Measurements from ENCODE around the gene ACTL8.

ACTL8 gene

DNA sequence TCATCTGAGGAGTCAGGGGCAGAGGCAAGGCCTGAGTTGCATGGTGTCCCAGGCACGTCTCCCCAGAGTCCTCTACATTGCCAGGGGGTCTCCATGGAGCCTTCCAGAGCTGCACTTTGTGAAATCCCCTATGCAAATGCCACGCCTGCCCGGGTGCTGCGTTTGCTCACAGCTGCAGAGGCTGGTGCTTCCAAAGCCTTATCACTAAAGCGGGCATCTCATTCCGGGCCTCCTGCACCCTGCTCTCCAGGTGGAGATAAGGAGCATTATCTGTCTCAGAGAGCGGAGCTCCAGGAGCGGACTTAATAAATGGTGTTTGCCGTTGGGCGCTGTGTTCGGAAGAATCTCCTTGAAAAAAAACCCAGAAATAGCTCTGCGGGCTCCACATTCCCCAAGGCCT, 25.9 kb upstream of the ACTL8 start:
- Histone ChIP-seq H3F3A (ENCODE audit: control insufficient read depth, insufficient read depth) (no peaks in the 10 kb centered on the region), H3K4me2 (ENCODE audit: low read length) (no peak overlapping the region), H3K4me1 (ENCODE audit: control insufficient read depth, low read length) (no peaks in the 10 kb centered on the region), H3K79me2 (ENCODE audit: control insufficient read depth, low read length) (no peaks in the 10 kb centered on the region), H3K9me3 (ENCODE audit: control insufficient read depth, insufficient read depth, low read length) (no peaks in the 10 kb centered on the region), H3K27ac (ENCODE audit: low read depth, low read length) (no peak overlapping the region), H3K27me3 (ENCODE audit: control insufficient read depth, low read length) (no peaks in the 10 kb centered on the region), H3K36me3 (ENCODE audit: control insufficient read depth, low read length) (no peaks in the 10 kb centered on the region), H3K4me3 (ENCODE audit: low read length) (no peak overlapping the region), H4K20me1 (ENCODE audit: control insufficient read depth, insufficient read depth, low read depth, low read length) (no peaks in the 10 kb centered on the region), H3K9me2 (replicated peaks; ENCODE audit: control insufficient read depth, low read length) (no peaks in the 10 kb centered on the region)
- TF ChIP-seq EZH2phosphoT487 (IDR thresholded peaks at IDR 0.05; ENCODE audit: borderline replicate concordance, low read length) (no peak), CTCF (IDR thresholded peaks at IDR 0.05; ENCODE audit: low read depth, low read length, poor library complexity, severe bottlenecking) (no peak)

- no peaks in the 10 kb centered on the region for H3K9me3 ChIP-seq (ENCODE audit: control insufficient read depth, insufficient read depth, low read length)
- TF ChIP-seq EZH2phosphoT487 (IDR thresholded peaks at IDR 0.05; ENCODE audit: borderline replicate concordance, low read length) (no peak), CTCF (IDR thresholded peaks at IDR 0.05; ENCODE audit: low read depth, low read length, poor library complexity, severe bottlenecking) (no peak)
- no peaks in the 10 kb centered on the region for H3K4me1 ChIP-seq (ENCODE audit: control insufficient read depth, low read length)
- H3K4me2 ChIP-seq (ENCODE audit: low read length) = no peak overlapping the region
- no peaks in the 10 kb centered on the region for H3K36me3 ChIP-seq (ENCODE audit: control insufficient read depth, low read length)
- H3K27me3 ChIP-seq (ENCODE audit: control insufficient read depth, low read length) = no peaks in the 10 kb centered on the region
- no peak overlapping the region for H3K4me3 ChIP-seq (ENCODE audit: low read length)
- H3K27ac ChIP-seq (ENCODE audit: low read depth, low read length) = no peak overlapping the region
- no peaks in the 10 kb centered on the region for H3F3A ChIP-seq (ENCODE audit: control insufficient read depth, insufficient read depth)
- H4K20me1 ChIP-seq (ENCODE audit: control insufficient read depth, insufficient read depth, low read depth, low read length) = no peaks in the 10 kb centered on the region
- no peaks in the 10 kb centered on the region for H3K79me2 ChIP-seq (ENCODE audit: control insufficient read depth, low read length)
- no peaks in the 10 kb centered on the region for H3K9me2 ChIP-seq (replicated peaks; ENCODE audit: control insufficient read depth, low read length)
These were observed 25.2 kb upstream of the ACTL8 start for GRCh38 chr1:17729909-17730308.

- Histone ChIP-seq H3K4me3 (ENCODE audit: low read length) (no peak overlapping the region), H3F3A (ENCODE audit: control insufficient read depth, insufficient read depth) (no peaks in the 10 kb centered on the region), H3K4me2 (ENCODE audit: low read length) (no peak overlapping the region), H3K27me3 (ENCODE audit: control insufficient read depth, low read length) (no peaks in the 10 kb centered on the region), H3K27ac (ENCODE audit: low read depth, low read length) (no peak overlapping the region), H3K9me3 (ENCODE audit: control insufficient read depth, insufficient read depth, low read length) (no peaks in the 10 kb centered on the region), H3K9me2 (replicated peaks; ENCODE audit: control insufficient read depth, low read length) (no peaks in the 10 kb centered on the region), H4K20me1 (ENCODE audit: control insufficient read depth, insufficient read depth, low read depth, low read length) (no peaks in the 10 kb centered on the region), H3K36me3 (ENCODE audit: control insufficient read depth, low read length) (no peaks in the 10 kb centered on the region), H3K4me1 (ENCODE audit: control insufficient read depth, low read length) (no peaks in the 10 kb centered on the region), H3K79me2 (ENCODE audit: control insufficient read depth, low read length) (no peaks in the 10 kb centered on the region)
- TF ChIP-seq EZH2phosphoT487 (IDR thresholded peaks at IDR 0.05; ENCODE audit: borderline replicate concordance, low read length) (no peak), CTCF (IDR thresholded peaks at IDR 0.05; ENCODE audit: low read depth, low read length, poor library complexity, severe bottlenecking) (no peak)
These were observed 23.7 kb upstream of the ACTL8 start for GRCh38 chr1:17731460-17731859.

- TF ChIP-seq CTCF (IDR thresholded peaks at IDR 0.05; ENCODE audit: low read depth, low read length, poor library complexity, severe bottlenecking) (no peak), EZH2phosphoT487 (IDR thresholded peaks at IDR 0.05; ENCODE audit: borderline replicate concordance, low read length) (no peak)
- no peaks in the 10 kb centered on the region for H4K20me1 ChIP-seq (ENCODE audit: control insufficient read depth, insufficient read depth, low read depth, low read length)
- no peak overlapping the region for H3K4me2 ChIP-seq (ENCODE audit: low read length)
- H3K9me2 ChIP-seq (replicated peaks; ENCODE audit: control insufficient read depth, low read length) = no peaks in the 10 kb centered on the region
- no peaks in the 10 kb centered on the region for H3K9me3 ChIP-seq (ENCODE audit: control insufficient read depth, insufficient read depth, low read length)
- no peaks in the 10 kb centered on the region for H3F3A ChIP-seq (ENCODE audit: control insufficient read depth, insufficient read depth)
- H3K36me3 ChIP-seq (ENCODE audit: control insufficient read depth, low read length) = no peaks in the 10 kb centered on the region
- H3K4me1 ChIP-seq (ENCODE audit: control insufficient read depth, low read length) = no peaks in the 10 kb centered on the region
- H3K27ac ChIP-seq (ENCODE audit: low read depth, low read length) = no peak overlapping the region
- H3K27me3 ChIP-seq (ENCODE audit: control insufficient read depth, low read length) = no peaks in the 10 kb centered on the region
- H3K4me3 ChIP-seq (ENCODE audit: low read length) = no peak overlapping the region
- no peaks in the 10 kb centered on the region for H3K79me2 ChIP-seq (ENCODE audit: control insufficient read depth, low read length)
These were observed 22.7 kb upstream of the ACTL8 start for GRCh38 chr1:17732475-17732874.
